Adrenal gland (tissue), 12 donors: ENCODE results near the gene TMEM151A. TPM values are rescaled to one million over a fixed set of nuclear protein-coding genes. Genes with fewer than 3 reads are reported as not detected.

ENCODE experiments used
- DNase-seq, 7 donors: peaks; one replicate each; pipeline ENCODE4 v3.0.0-alpha.2; 2019 to 2020
- H3K27ac ChIP-seq, 5 donors: fragments of 200-600 bp; sonication (generic) in 4 of 5; 1 replicate in 3 of 5; 2 replicates in 2 of 5; pipeline versions ENCODE4 v1.5.1 to v1.8.0; 2016 to 2020; ENCODE audit warnings: mild to moderate bottlenecking in 1 of 5
- H3K27me3 ChIP-seq: fragments of 200-600 bp; 2 replicates; pipeline ENCODE4 v1.8.0; 2021
- H3K36me3 ChIP-seq, 2 donors: fragments of 200-600 bp; replicated peaks in 1 of 2; 1 replicate in 1 of 2; 2 replicates in 1 of 2; pipeline versions ENCODE4 v1.5.1 to v1.8.0; 2018 to 2022
- H3K4me1 ChIP-seq, 2 donors: fragments of 200-600 bp; replicated peaks in 1 of 2; 1 replicate in 1 of 2; 2 replicates in 1 of 2; pipeline versions ENCODE4 v1.5.1 to v1.8.0; 2018 to 2021
- H3K4me3 ChIP-seq, 4 donors: fragments of 200-600 bp; sonication (generic) in 3 of 4; one replicate each; pipeline ENCODE4 v1.5.1; 2016 to 2018
- H3K9me3 ChIP-seq, 3 donors: fragments of 200-600 bp; sonication (generic) in 1 of 3; replicated peaks in 1 of 3; 1 replicate in 2 of 3; 2 replicates in 1 of 3; pipeline versions ENCODE4 v1.5.1 to v1.8.0; 2016 to 2021
- CTCF ChIP-seq, 6 experiments: fragments of 450-650 bp in 4 of 6; fragments of 200-600 bp in 2 of 6; sonication (generic) in 1 of 6; IDR thresholded peaks; 1 replicate in 5 of 6; 2 replicates in 1 of 6; pipeline versions ENCODE4 v1.5.1 to v1.8.0; 2016 to 2021; ENCODE audit warnings: antibody characterized with exemption in 6 of 6, mild to moderate bottlenecking in 2 of 6, moderate library complexity in 1 of 6
- POLR2A ChIP-seq, 2 donors: fragments of 450-650 bp; IDR thresholded peaks; one replicate each; pipeline ENCODE4 v1.6.1; 2017; ENCODE audit warnings: antibody characterized with exemption in 2 of 2, mild to moderate bottlenecking in 2 of 2, moderate library complexity in 1 of 2
- WGBS, 4 donors: extraction: QIAGEN DNeasy Blood & Tissue Kit in 2 of 4; methylation state at CpG; one replicate each; pipeline versions ENCODE4 v1.1.5 to v1.1.7; 2013 to 2017; 5-methylcytosine and 5-hydroxymethylcytosine counted together
- intact Hi-C, 2 donors: fragments of 100-400 bp; cut with DNase I; formaldehyde crosslinking; loops; one replicate each; pipeline versions ENCODE4 v1.14.1 to v1.15.0; 2022 to 2023
- polyA plus RNA-seq, 3 donors: library from polyadenylated mRNA; stranded (reverse); fragments of 200-250 nt in 2 of 3; fragments of 350-450 nt in 1 of 3; fragmentation: Illumina TruSeq in 1 of 3; extraction: RNeasy Lipid Tissue Mini Kit (QIAGEN cat#74804) in 1 of 3; gene quantifications; one replicate each; pipeline ENCODE4 v1.2.3, GENCODE V29; 2013 to 2014
- total RNA-seq, 9 donors: library from RNA; depleted of rRNA in 4 of 9; stranded (reverse); fragments of >200 nt in 4 of 9; fragments of 120-200 nt in 1 of 9; fragmentation: NEBNext Ultra II Directional in 1 of 9; extraction: Animal tissue kit (Norgen Biotek cat#: 25700) in 1 of 9; gene quantifications; one replicate each; pipeline versions ENCODE4 v1.1.0 to v1.2.4, GENCODE V29; 2013 to 2023
- donor health status: healthy with polysubstance abuse.
- donor health status: Bipolar disorder and iron deficiency.
- donor health status: DM: yes; HTN: yes; CAD: no.
- donor health status: DM: no; HTN: no; CAD: no.
- donor health status: DM: no; HTN: no; CAD: no.
- donor health status: DM: yes; HTN: yes; CAD: no.

TMEM151A gene
- total and polyA plus RNA-seq, 12 donors, result 0.07 to 6.8 (median 1.3) TPM; not detected in 3

- no peak for DNase-seq
- no peak overlapping the region for H3K4me3 ChIP-seq
- intact Hi-C loops, result no loop called here
- no peaks in the 10 kb centered on the region for H3K9me3 ChIP-seq
- H3K27me3 ChIP-seq, result peaks cover 8% of the 10 kb centered on the region
- H3K36me3 ChIP-seq, result no peaks in the 10 kb centered on the region
- H3K27ac ChIP-seq, result peak overlapping the region in 1 of 5 donors; percentile 90
- 68 to 81% (median 76%) methylated on average over 2 of the region's 2 CpGs for WGBS, 4 donors
- peaks cover 12 to 36% of the 10 kb centered on the region in 2 donors for H3K4me1 ChIP-seq
- no peak for TF ChIP-seq CTCF (IDR thresholded peaks at IDR 0.05)
- no peak for TF ChIP-seq POLR2A (IDR thresholded peaks at IDR 0.05)
Observed at GRCh38 chr11:66290330-66290621, 1.4 kb upstream of the TMEM151A start.

GRCh38 chr11:66291303-66291705 lies 390 bp upstream of the TMEM151A start:
- H3K4me3 ChIP-seq, result peak overlapping the region in 1 of 4 donors; percentile 52

GRCh38 chr11:66292543-66293332 lies 1.0 kb downstream of the TMEM151A start:
- Histone ChIP-seq H3K4me1 (peaks cover 11 to 20% of the 10 kb centered on the region in 2 donors), H3K27me3 (peaks cover 8% of the 10 kb centered on the region), H3K4me3 (no peak overlapping the region), H3K27ac (peak overlapping the region in 1 of 5 donors; percentile 52), H3K36me3 (no peaks in the 10 kb centered on the region), H3K9me3 (no peaks in the 10 kb centered on the region)
- 49 to 64% (median 54%) methylated on average over 11 to 17 of the region's 17 CpGs for WGBS, 4 donors
- TF ChIP-seq POLR2A (IDR thresholded peaks at IDR 0.05) (no peak), CTCF (IDR thresholded peaks at IDR 0.05) (no peak)
- intact Hi-C loops, result no loop called here
- peak in 2 of 7 donors; percentile 19 to 20 for DNase-seq

More at GRCh38 chr11:66291303-66291705, 390 bp upstream of the TMEM151A start:
- peak in 1 of 7 donors; percentile 31 for DNase-seq
- TF ChIP-seq CTCF (IDR thresholded peaks at IDR 0.05) (no peak), POLR2A (IDR thresholded peaks at IDR 0.05) (no peak)
- peaks cover 12 to 27% of the 10 kb centered on the region in 2 donors for H3K4me1 ChIP-seq
- intact Hi-C loops, result no loop called here
- H3K27me3 ChIP-seq, result peaks cover 8% of the 10 kb centered on the region
- H3K36me3 ChIP-seq, result no peaks in the 10 kb centered on the region
- H3K27ac ChIP-seq, result peak overlapping the region in 1 of 5 donors; percentile 2
- H3K9me3 ChIP-seq, result no peaks in the 10 kb centered on the region
- WGBS, 4 donors, result 9 to 40% (median 12%) methylated on average over 1 to 16 of the region's 16 CpGs

- H3K27ac ChIP-seq, result no peak overlapping the region
- no peaks in the 10 kb centered on the region for H3K36me3 ChIP-seq
- intact Hi-C loops, result no loop called here
- H3K27me3 ChIP-seq, result peaks cover 8% of the 10 kb centered on the region
- DNase-seq, result no peak
- no peaks in the 10 kb centered on the region for H3K9me3 ChIP-seq
- H3K4me1 ChIP-seq, result peaks cover 5 to 14% of the 10 kb centered on the region in 2 donors
- 68 to 80% (median 76%) methylated on average over 3 to 4 of the region's 4 CpGs for WGBS, 4 donors
- TF ChIP-seq POLR2A (IDR thresholded peaks at IDR 0.05), result no peak
- TF ChIP-seq CTCF (IDR thresholded peaks at IDR 0.05), result no peak
- no peak overlapping the region for H3K4me3 ChIP-seq
Observed at GRCh38 chr11:66293352-66293751, 1.7 kb downstream of the TMEM151A start.
